AG08396 (cell line): ENCODE data around the gene EML1.

Source experiments
- DNase-seq: peaks from one replicate; pipeline ENCODE4 v3.0.0; 2012; ENCODE audit warnings: low spot score, mixed read lengths

EML1 gene

GRCh38 chr14:99904506-99904905, 111.3 kb downstream of the EML1 start:
- no peak for DNase-seq

- no peak for DNase-seq
Measured at GRCh38 chr14:99905121-99905520, 111.9 kb downstream of the EML1 start.

DNA sequence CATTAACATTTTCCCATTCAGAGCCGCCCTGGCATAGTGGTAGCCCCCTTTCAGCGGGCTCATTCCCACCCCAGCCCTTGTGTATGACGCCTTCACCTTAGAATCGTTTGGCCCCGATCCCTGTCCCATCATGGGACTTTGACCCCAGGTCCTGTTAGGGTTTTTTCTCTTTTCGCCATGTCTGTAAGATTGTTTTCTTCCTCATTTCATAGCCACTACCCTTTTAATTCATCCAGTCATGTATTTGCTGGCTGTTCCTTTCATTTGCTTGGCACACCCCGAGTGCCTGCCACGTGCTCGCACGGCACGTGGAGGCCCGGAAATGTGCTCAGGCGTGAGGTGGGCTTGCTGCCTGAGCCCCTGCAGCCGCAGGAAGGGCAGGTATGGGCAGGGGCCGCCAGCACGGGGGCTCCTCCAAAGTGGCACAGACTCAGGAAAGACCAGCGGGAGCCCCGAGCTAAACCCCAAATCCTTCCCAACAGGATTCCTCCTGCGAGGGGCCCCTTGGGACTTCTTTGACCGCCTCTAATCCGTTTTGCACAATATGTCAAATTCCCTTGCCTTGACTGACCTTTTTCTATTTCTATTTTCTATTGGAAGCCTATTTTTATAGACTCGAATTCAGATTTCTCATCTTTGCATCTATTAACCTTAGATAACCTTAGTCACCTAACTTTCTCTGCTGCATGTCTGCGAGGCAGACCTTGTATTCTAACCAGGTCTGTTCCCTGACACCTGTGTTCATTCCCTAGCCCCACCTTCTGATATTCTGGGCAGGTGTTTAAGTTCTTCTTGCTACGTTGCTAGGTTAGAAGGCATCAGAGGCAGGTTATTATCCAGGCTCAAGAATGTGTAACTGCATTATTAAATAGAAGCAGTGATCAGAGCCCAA, 114.8 kb downstream of the EML1 start:
- no peak for DNase-seq

DNA sequence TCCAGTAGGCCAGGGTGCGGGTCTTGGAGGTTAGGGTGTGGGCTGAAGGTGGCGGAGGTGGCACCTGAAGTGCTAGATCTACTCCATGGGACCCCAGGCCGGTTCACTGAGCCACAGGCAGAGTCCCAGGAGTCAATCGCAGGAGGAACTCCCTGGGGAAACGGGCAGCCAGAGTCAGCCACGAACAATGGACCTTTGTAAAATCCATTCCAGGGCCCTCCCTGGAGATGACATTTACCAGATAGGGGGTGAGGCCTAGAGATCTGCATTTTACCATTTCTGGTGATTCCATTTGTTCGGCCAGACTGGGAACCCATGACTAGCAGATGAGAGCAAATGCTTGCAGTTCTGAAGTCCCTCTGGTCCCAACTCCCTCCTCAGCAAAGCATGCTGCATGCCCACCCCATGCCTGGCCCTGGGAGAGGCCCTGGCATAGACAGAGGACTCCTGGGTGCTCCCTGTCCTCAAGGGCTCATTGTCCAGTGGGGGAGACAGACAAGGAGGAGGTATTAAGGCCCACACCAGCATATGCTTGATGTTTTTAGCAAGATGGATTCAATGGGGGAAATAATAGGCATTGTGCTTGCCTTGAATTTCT, 115.5 kb downstream of the EML1 start:
- no peak for DNase-seq

GRCh38 chr14:99909513-99910064, 116.4 kb downstream of the EML1 start:
- DNase-seq, result no peak

- peak; percentile 86 for DNase-seq
Measured at GRCh38 chr14:99910337-99911309, 117.4 kb downstream of the EML1 start.

DNA sequence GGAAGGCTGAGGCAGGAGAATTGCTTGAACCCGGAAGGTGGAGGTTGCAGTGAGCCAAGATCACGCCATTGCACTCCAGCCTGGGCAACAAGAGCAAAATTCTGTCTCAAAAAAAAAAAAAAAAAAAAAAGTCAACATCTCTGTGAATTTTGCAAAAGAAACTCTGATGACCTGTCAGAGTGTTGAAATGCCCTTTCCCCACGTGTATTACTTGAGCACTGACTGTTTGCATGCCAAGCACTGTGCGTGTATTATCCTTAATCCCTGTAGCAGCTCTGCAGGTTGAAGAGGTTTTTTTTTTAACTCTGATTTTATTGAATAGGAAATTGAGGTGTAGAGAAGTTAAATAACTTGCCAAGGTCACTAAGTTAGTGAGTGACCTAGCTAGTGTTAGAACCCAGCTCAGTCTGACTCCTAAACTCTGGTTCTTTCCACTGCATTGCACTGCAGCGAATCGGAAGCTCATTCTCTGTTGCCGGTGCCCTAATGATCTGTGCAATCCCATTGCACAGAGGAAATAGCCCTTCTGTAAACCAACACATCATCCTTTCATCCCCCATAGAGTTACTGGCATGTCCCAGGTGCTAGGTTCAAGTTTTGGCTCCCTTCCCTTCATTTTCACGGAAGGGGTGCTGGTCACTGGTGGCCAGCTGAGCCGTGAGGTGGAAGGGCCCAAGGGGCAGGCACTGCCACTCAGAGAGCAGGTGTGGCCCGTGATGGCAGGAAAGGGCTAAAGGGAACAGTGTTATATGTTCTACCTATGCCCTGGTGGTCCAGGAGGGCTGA, 122.3 kb downstream of the EML1 start:
- DNase-seq, result no peak

GRCh38 chr14:99916091-99916383, 122.8 kb downstream of the EML1 start:
- DNase-seq, result no peak

GRCh38 chr14:99918781-99919180, 125.6 kb downstream of the EML1 start:
- DNase-seq, result no peak

- DNase-seq, result no peak
Measured at GRCh38 chr14:99921425-99921824, 128.2 kb downstream of the EML1 start.

DNA sequence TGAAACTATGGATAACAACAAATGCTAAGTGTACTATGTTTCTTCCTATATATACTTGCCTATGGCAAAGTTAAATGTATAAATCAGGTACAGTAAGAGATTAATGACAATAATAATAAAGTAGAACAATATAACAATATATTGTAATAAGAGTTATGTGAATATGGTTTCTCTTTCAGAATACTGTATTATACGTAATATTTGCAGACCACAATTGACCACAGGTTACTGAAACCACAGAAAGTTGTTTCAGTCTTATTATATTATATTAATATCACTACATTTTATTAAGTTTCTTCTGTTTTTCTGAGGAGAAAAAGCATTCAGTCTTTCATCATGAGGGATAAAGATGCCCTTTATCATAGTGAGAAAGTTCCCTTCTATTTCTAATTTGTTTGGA, 131.2 kb downstream of the EML1 start:
- no peak for DNase-seq

- no peak for DNase-seq
Measured at GRCh38 chr14:99925471-99925870, 132.3 kb downstream of the EML1 start.

GRCh38 chr14:99928963-99929362, 135.8 kb downstream of the EML1 start:
- no peak for DNase-seq

GRCh38 chr14:99929601-99930000, 136.4 kb downstream of the EML1 start:
- DNase-seq, result no peak

DNA sequence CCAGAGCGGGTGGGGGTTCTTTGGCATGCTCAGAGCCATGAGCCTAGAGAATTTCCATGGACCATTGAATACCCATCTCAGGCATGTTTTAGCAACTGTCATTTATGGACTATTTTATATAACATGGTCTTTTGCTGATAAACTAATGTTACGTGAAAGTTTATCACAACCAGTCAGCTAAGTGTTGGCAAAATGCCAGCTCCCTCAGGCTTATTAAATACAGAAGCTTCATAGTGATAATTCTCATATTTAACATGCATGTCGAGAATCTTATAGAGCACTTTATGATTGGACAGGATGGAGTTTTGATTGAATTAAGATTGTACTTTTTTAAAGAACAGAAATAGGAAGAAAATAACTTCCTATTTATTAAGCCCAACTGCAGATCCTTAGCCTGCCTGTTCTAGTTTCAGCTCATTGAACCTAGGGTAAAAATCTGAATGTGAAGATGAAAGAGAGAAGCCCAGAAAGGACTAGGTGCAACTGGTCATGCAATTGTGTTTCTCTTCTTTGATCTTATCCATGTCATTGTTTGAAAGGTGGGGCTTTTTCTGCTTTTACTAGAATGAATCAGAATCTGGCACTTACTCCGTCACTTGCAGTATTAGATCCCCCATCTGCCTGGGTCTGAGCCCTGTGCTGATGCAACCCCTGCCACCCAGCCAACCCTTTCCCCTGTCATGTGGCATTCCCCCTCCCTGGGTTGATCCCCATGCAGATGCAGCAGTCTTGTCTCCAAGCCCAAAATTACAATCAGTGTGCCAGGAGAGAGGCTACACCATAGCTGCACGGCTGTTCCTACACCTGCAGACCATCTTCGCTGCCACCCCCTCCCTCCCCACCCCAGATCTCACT, 137.4 kb downstream of the EML1 start:
- DNase-seq, result no peak

GRCh38 chr14:99931308-99931707, 138.1 kb downstream of the EML1 start:
- no peak for DNase-seq

DNA sequence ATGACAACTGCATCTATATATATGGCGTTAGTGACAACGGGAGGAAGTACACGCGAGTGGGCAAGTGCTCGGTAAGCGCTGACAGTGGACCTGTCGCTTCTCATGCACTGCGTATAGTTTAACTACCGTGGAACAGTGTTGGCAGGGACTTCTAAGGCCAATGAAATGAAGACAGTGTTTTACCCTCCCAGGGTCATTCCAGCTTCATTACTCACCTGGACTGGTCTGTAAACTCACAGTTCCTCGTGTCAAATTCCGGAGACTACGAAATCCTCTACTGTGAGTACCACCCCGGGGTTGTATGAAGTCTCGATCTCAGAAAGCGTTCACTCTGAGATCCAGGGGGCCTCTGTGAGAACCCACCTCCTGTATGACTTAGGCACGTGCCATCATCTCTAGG, 142.8 kb downstream of the EML1 start:
- DNase-seq, result peak; percentile 54

GRCh38 chr14:99936738-99937474, 143.7 kb downstream of the EML1 start:
- DNase-seq, result no peak

GRCh38 chr14:99937475-99938244, 144.4 kb downstream of the EML1 start:
- no peak for DNase-seq
